ENCODE measurements around the gene HIPK3. TPM values are rescaled to one million over a fixed set of nuclear protein-coding genes. Genes with fewer than 3 reads are reported as not detected.

HIPK3 gene
- total and polyA plus RNA-seq, 2 experiments from 2014 or later: 5.5 to 29.8 TPM

- no peaks in the 10 kb centered on the region for H3K27me3 ChIP-seq (ENCODE audit: insufficient read depth)
- Mint-ChIP-seq H3K27ac (no peak overlapping the region), H3K9me3 (no peaks in the 10 kb centered on the region), H3K4me3 (no peak overlapping the region), H3K36me3 (ENCODE audit: low read depth) (no peaks in the 10 kb centered on the region), H3K27me3 (ENCODE audit: insufficient read depth, low read depth, poor library complexity) (peaks cover 2% of the 10 kb centered on the region), H3K4me1 (peaks cover 12% of the 10 kb centered on the region; the same call in 2 of the 3 replicates)
- no peak overlapping the region for H3K27ac ChIP-seq (ENCODE audit: low read depth)
- H3K4me1 ChIP-seq (ENCODE audit: insufficient read depth): peaks cover 13% of the 10 kb centered on the region
- H3K9me2 ChIP-seq (ENCODE audit: insufficient read depth): no peaks in the 10 kb centered on the region
- no peak for TF ChIP-seq REST (IDR thresholded peaks at IDR 0.05; ENCODE audit: unreplicated experiment)
- no peak for TF ChIP-seq ZNF114 (CRISPR knock-in tag; IDR thresholded peaks at IDR 0.05)
- no peak for TF ChIP-seq CREB1 (CRISPR knock-in tag; IDR thresholded peaks at IDR 0.05; ENCODE audit: low read depth)
- no peak for TF ChIP-seq CTCF (conservative IDR thresholded peaks at IDR 0.05; ENCODE audit: low read depth in 2 of 2)
- DNase-seq (ENCODE audit: low spot score): no peak
- no peaks in the 10 kb centered on the region for H3K36me3 ChIP-seq (ENCODE audit: insufficient read depth)
- no peak for ATAC-seq
- H3K79me2 ChIP-seq (replicated peaks; ENCODE audit: insufficient read depth): peaks cover 74% of the 10 kb centered on the region
- H4K20me1 ChIP-seq (replicated peaks; ENCODE audit: insufficient read depth): no peaks in the 10 kb centered on the region; the same call in 1 of the 2 replicates
- H3K4me3 ChIP-seq: no peak overlapping the region
- no peak overlapping the region for H3K4me2 ChIP-seq
- no peak overlapping the region for H2AFZ ChIP-seq
- no peaks in the 10 kb centered on the region for H3F3A ChIP-seq (replicated peaks; ENCODE audit: low read depth)
Measured at GRCh38 chr11:33321422-33321821, 64.2 kb downstream of the HIPK3 start.

GRCh38 chr11:33323421-33323820, 66.2 kb downstream of the HIPK3 start:
- peaks cover 2% of the 10 kb centered on the region for H3K27me3 Mint-ChIP-seq (ENCODE audit: insufficient read depth, low read depth, poor library complexity)
- no peak for ATAC-seq
- peaks cover 12% of the 10 kb centered on the region; the same call in 2 of the 3 replicates for H3K4me1 Mint-ChIP-seq
- DNase-seq (ENCODE audit: low spot score): no peak
- H3K9me3 Mint-ChIP-seq: no peaks in the 10 kb centered on the region
- peaks cover 13% of the 10 kb centered on the region for H3K4me1 ChIP-seq (ENCODE audit: insufficient read depth)
- no peaks in the 10 kb centered on the region for H3K36me3 ChIP-seq (ENCODE audit: insufficient read depth)
- H2AFZ ChIP-seq: no peak overlapping the region
- no peak overlapping the region for H3K27ac Mint-ChIP-seq
- peaks cover 59% of the 10 kb centered on the region for H3K79me2 ChIP-seq (replicated peaks; ENCODE audit: insufficient read depth)
- no peak overlapping the region for H3K4me2 ChIP-seq
- no peaks in the 10 kb centered on the region; the same call in 1 of the 2 replicates for H4K20me1 ChIP-seq (replicated peaks; ENCODE audit: insufficient read depth)
- H3K27me3 ChIP-seq (ENCODE audit: insufficient read depth): no peaks in the 10 kb centered on the region
- no peaks in the 10 kb centered on the region for H3K9me2 ChIP-seq (ENCODE audit: insufficient read depth)
- no peak overlapping the region for H3K4me3 ChIP-seq
- H3K36me3 Mint-ChIP-seq (ENCODE audit: low read depth): no peaks in the 10 kb centered on the region
- H3K27ac ChIP-seq (ENCODE audit: low read depth): 0 out of 2 replicates have a peak overlapping the region, but pooled peaks have one; percentile 27
- H3K4me3 Mint-ChIP-seq: no peak overlapping the region
- H3F3A ChIP-seq (replicated peaks; ENCODE audit: low read depth): no peaks in the 10 kb centered on the region
- TF ChIP-seq POLR2AphosphoS5 (IDR thresholded peaks at IDR 0.05; ENCODE audit: low read depth): no peak
- TF ChIP-seq CTCF (conservative IDR thresholded peaks at IDR 0.05; ENCODE audit: low read depth in 2 of 2): no peak
- TF ChIP-seq NANOG (IDR thresholded peaks at IDR 0.05; ENCODE audit: borderline replicate concordance): no peak
- no peak for TF ChIP-seq EZH2phosphoT487 (IDR thresholded peaks at IDR 0.05; ENCODE audit: unreplicated experiment)
- no peak for TF ChIP-seq REST (IDR thresholded peaks at IDR 0.05; ENCODE audit: unreplicated experiment)
- no peak for TF ChIP-seq STAT1 (IDR thresholded peaks at IDR 0.05; ENCODE audit: unreplicated experiment)
- TF ChIP-seq CREB1 (CRISPR knock-in tag; IDR thresholded peaks at IDR 0.05; ENCODE audit: low read depth): no peak
- TF ChIP-seq JUNB (IDR thresholded peaks at IDR 0.05; ENCODE audit: unreplicated experiment): no peak
